ENCODE results near the gene TMEM11.

TMEM11 gene

DNA sequence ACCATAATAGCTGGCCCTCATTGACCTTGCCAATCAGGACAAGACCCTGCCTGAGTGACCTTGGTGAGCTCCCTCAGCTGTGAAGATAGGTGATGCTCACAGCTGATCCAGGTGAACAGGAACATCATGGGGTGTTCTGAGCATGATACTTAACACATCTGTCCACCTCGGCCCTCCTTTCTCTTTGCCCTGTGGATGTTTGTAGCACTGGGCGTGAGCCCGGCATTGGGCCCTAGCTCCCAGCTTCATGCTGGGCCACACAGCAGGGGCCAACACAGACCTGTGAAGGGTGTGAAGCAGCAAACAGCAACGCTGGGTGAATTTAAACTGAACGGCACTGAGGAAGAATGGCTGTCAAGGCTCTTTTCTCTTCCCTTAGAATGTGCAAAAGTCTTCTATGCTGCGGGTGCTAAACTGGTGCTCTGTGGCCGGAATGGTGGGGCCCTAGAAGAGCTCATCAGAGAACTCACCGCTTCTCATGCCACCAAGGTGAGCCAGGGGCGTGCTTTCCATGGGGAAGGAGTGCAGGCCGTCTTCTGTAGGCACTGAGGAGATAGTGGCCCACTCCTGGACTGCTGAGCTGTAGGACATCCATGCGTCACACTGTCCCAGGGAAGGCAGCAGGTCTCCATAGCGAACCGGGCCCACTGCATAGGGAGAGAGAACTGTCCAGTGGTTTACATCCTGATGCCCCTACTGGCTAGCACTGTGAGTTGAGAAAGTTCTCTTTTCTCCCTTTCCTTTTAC, 35.9 kb downstream of the TMEM11 start:
- DNase-seq: no peak

DNA sequence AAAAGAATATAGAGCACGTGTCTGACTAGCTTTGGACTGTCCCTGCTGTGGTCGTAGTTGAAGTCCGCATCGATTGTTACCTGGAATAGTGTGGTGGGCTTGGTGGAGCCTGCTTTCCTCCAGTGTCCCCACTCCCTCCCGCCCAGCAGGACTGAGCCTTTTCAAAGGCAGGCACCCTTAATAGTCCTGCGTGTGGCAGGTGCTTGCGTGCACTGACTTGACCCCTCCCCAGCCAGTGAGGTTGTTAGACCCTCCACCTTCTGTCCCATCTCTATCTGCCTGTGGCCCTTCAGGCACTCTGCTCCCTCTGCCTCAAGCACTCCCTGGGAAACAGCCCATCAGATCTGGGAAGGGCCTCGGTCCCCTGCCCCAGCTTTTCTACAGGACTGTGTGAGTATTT, 36.6 kb downstream of the TMEM11 start:
- no peak for DNase-seq

DNA sequence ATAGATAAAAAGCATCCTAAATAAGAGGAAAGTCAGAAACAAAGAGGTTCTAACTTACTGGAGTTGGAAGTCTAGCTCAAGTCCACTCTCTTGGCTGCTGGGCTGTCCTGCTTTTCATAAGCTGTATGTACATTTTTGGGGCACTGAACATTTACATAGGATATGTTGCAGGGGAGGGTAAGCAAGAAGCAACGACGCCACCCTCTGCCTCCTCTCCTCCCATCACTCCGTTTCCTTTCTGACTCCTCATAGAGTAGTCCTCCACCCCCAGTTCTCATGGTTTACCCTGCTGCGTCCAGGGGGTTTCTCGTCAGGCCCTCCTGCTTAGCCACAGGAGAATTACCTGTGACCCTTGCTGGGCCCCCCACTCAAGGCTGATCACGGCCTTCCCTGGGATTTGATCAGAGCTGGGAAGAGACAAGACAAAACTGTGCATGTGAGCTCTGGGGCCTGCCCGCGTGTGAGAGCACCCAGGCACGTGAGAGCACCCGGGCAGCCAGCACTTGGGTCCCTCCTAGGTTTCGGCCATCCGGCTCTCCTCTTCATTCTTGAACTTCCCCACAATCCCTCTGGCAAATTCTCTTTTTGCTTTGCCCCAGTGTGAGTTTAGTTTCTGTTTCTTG, 37.1 kb downstream of the TMEM11 start:
- DNase-seq: no peak

DNA sequence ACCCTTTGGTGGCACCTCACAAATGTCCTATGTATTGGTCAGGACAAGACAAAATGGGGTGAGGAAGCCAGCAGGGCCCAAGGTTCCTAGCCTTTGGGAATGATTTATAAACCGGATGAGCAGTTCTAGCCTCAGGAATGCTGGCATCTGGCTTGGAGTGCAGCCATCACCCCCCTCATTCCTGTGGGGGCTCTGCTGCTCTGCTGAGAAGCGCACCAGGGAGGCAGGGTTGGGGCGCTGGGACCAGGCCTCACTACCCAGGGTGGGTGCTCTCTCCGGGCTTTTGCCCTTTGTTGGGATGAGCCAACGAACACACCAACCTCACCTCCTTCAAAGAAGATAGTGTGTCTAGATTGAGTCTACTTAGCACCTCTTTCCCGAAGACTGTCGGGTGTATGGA, 39.2 kb downstream of the TMEM11 start:
- no peak for DNase-seq

DNA sequence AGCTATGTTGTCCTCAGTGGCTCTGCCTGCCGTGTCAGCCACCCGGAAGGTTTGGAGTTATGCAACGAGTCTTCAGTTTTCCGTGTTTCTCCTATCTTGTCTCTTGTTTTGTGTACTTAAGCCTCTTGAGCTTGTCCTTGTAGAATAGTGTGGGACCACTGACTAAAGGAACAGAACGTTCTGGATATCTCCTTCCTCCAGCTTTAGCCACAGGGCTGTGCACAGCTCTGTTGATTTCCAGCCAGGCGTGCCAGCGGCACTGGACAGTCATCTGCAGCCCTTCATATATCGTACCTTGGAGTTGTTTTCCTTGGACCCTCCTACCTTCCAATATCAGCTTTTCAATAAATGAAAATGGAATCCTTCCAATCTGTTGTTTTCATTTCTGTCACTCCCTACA, 39.8 kb downstream of the TMEM11 start:
- no peak for DNase-seq

DNA sequence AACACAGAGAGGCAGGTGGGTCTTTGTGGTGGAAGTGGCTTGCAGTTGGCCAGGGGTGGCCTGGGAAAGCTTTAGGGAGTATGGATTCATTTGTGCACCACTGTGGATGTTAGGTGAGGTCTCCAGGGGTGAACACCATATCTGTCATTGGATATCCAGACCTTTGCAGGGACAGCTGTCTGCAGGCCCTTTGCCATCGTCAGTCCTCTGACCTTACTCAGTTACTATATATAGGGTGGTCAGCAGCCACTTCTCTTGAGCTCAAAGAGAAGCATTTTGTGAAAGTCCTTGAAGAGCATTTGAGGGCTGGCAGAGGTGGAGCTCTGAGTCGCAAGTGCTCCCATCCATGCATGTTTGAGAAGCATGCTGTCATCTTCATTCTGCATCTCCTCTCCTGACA, 40.4 kb downstream of the TMEM11 start:
- DNase-seq: no peak

DNA sequence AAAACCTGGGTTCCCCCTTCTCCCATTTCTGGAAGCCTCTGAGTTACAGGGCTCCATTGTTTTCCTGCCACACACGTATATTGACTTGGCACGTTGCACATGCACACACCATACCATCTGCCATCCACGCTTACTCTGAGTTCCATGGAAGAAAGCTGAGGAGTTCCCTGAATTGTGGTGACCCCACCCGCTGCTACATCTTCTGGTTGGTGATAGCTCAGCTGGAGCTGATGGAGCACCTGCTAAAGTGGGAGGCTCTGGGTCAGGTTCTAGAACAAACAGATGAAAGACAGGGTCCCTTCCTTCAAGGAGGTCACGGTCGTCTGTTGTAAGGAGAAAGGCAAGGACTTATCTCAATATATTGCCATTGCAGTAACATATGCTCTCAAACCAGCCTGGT, 41.1 kb downstream of the TMEM11 start:
- DNase-seq: no peak

DNA sequence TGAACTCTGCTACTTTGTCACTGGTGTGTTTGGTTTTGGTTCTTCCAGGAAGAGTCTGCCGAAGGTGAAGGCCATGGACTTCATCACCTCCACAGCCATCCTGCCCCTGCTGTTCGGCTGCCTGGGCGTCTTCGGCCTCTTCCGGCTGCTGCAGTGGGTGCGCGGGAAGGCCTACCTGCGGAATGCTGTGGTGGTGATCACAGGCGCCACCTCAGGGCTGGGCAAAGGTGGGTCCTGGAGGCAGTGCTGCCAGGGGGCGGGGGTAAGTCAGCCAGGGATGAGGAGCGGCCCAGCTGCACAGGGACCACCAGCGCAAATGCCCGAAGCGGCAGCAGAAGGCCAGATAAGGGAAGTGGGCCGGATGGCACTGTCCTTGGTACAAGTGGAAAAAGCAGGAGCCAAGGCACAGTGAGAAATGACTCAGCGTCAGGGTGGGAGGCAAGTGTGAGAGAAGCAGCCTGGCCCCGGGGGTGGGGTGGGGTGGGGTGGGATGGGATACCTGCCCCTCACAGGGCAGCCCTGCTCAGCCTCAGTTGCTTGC, 41.9 kb downstream of the TMEM11 start:
- DNase-seq: no peak

DNA sequence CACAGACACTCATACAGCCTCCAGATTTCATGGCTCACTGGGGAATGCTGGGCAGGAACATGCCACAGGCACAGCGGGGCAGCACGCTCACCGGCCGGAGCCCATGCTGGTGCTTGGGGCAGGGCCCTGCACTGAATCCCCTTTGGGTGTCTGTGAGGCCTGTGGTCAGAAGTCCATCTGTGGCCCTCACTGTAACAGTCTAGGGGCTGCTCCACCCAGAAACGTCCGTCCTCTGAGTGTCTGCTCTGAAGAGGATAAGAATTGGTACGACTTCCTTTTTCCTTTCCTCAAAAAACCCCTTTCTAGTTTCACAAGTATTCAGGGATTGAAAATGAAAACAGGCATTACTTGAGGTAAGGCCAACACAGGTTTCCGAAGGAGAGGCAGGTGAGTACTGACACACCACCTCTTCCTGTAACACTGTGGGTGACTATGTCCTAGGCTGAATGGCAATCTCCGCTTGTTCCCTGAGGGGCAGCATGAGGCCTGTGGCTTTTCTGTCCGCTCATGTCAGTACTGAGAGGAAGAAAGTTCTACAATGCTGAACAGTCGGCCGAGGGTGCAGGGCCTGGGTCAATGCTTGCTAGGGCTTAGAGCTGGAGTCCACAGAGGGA, 42.5 kb downstream of the TMEM11 start:
- DNase-seq: no peak

DNA sequence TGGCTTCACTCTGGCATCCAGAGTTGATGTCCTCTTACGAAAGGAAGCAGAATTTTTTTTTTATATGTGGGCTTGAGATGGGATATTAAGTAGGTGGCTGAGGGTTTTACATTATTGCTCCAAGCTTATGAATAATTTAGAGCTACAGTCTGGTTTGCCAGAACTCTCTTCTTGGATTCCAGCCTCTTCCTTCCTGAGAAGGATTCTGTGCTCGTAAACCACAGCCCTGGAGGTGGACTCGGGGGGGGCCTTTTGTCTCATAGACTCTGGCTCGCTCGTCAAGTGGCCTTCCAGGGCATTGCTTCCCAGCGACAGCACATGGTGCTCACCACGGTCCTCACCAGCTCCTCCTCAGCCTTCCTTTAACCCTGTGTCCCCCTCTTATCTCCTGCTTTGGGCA, 43.2 kb downstream of the TMEM11 start:
- DNase-seq: no peak

DNA sequence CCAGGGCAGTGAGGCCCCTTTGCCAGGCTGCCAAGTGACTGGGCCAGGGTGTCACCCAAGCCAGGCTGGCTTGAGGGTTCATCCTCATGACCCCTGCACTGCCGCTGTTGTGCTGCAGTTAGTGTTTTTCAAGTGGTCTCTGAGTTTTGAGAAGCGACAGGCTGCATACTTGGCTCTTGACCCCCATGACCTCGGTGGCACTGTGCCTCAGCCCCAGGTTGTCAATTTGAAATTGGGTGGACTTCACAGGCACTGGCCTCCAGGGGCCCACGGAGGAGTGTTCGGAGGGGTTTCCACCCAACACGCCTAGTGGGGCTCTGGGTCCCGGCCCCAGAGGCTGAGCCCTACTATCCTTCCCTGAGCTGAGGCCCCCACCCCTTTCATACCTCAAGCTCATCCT, 44.5 kb downstream of the TMEM11 start:
- no peak for DNase-seq

DNA sequence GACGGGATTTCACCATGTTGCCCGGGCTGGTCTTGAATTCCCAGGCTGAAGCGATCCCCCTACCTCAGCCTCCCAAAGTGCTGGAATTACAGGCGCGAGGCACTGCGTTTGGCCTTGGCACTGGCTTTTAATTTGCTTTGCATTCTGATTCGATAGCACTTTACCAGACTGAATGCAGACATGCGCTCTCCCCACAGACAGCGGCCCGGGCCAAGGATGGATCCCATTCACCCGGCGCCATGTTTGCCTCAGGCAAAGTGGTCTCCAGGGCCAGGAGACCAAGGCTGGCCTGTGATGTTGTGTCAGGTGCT, 45.5 kb downstream of the TMEM11 start:
- DNase-seq: no peak

DNA sequence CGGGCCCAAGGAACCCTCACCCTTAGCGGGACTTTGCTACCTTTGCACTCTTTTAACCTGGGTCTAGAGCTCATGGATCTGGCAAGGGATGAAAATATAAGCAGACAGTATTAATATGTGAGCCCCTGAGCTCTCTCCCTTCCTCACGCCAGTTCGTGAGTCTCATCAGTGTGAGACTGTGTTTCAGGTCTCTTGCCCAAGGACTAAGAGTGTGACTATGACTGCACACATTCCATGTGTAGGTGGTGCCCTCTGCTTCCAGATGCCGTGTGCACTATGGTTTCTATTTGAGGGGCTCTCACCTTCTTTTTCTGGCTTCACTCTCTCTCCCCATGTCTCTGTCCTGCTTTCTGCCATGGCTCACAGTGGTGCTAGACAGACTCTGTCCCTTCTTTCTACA, 46.7 kb downstream of the TMEM11 start:
- no peak for DNase-seq

DNA sequence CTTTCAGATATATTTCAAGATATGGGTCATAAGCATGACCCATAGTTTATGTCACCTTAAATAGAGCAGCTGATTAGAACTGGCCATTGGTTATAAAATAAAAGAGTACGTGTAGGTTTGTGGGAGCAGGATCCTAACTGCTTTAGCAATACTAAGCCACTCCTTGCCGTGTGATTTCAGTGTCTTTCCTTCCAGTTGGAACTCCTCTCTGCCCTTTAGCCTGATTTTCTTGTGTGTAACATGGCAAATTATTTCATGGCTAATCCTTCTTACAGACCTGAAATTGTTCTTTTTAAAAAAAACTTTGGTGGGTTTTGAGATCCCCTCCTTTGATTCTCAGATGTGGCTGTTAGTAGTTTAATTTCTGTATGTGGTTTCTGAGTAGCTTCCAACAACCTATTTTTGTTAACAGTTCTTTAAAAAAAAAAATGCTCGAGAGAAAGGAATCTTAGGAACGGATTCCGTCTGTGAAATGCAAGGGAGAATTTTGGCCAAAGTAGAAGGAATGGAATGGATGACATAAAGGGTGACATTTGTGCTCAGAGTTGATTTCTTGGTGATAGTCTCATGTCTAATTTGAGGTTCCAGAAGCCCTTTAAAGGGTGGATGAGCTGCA, 47.3 kb downstream of the TMEM11 start:
- no peak for DNase-seq

DNA sequence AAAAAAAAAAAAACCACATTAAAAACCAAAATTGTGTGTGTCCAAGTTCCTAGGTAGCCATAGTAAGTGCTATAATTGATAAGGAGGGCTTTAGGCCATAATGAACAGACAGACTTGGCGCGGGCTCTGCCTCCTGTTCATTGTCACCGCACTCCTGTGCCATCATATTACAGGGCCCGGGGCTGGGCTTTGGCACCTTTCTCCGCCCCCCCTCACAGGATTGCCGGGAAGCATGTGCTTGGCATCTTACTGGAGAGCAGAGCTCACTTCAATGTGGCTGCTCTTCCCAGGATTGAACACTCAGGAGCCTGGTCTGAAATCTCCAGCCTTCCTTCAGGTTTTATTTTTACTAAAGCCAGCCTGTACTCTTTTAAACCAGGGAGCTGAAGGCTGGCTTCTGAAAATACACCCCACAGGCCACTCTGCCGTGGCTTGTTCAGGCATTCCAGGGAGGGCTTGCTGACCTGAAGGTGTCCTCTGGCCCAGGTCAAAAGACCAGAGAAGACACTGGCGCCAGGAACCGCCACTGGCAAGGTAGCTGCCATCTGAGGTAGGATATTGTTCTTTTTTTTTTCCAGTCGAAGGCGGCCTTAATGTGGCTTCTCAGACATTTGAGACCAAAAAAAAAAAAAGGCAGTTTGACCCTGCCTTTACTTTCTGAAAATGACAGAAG, 47.9 kb downstream of the TMEM11 start:
- DNase-seq: no peak

DNA sequence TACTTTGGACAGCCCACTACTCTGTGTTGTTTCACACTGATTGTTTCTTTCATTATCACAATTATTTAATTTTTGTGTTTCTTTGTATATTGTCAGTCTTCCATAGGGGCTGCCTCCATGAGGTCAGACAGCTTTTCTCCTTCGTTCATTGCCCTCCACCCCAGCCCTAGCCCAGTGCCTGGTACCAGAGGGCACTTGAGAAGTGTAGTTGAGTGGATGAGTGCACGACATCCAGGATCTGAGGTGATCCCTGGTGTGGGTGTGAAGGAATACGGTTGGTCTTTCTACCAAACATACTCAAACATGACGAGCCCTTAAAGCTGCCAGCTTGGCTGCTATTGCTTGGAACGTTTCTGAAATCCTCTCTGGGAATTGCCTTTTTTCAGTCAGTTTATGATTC, 49.3 kb downstream of the TMEM11 start:
- DNase-seq: no peak

DNA sequence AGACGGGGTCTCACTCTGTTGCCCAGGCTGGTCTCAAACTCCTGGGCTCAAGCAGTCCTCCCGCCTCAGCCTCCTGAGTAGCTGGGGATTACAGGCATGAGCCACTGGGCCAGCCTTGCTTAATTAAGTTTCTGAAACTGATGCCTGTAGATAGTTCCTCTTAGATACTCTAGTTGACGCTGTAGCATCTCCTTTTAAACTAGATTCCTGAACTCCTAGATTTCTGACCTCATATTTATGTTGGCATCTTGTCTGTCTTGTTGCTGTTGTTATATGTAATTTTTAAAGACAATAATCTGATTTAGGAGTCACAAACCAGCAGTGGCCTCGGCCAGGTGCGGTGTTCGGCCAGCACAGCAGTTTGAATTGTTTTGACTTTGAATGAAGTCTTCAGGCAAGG, 49.7 kb downstream of the TMEM11 start:
- DNase-seq: no peak

DNA sequence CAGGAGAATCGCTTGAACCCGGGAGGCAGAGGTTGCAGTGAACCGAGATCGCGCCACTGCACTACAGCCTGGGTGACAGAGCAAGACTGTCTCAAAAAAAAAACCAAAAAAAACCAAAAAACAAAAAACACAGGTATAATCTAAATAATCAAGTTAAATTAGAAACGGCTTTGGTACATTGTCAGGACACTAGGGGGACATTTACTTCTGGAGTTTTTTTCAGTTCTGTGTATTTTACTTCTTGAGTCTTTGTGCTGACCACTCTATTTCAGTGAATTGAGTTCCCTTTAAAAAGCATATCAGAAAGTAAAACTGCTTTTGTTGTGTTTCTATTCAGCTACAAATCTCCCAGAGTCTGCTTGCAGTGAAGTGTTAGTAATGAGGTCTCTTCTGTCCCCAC, 50.9 kb downstream of the TMEM11 start:
- no peak for DNase-seq

DNA sequence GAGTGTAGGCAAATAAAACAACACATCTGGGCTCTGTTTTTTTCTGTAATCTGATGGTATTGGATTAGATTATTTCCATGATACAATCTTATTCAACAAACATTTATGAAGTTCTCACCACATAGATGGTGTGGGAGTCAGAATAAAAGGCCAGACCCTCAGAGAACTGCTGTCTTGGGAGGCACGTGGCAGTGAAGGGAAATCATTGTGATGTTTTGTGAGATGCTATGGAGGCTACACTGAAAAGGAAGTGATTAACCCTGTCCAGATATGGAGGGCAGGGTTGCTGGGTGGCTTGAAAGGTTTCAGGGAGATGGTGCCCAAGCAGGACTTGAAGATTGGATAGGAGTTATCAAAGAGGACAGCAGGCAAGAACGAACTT, 51.6 kb downstream of the TMEM11 start:
- no peak for DNase-seq

DNA sequence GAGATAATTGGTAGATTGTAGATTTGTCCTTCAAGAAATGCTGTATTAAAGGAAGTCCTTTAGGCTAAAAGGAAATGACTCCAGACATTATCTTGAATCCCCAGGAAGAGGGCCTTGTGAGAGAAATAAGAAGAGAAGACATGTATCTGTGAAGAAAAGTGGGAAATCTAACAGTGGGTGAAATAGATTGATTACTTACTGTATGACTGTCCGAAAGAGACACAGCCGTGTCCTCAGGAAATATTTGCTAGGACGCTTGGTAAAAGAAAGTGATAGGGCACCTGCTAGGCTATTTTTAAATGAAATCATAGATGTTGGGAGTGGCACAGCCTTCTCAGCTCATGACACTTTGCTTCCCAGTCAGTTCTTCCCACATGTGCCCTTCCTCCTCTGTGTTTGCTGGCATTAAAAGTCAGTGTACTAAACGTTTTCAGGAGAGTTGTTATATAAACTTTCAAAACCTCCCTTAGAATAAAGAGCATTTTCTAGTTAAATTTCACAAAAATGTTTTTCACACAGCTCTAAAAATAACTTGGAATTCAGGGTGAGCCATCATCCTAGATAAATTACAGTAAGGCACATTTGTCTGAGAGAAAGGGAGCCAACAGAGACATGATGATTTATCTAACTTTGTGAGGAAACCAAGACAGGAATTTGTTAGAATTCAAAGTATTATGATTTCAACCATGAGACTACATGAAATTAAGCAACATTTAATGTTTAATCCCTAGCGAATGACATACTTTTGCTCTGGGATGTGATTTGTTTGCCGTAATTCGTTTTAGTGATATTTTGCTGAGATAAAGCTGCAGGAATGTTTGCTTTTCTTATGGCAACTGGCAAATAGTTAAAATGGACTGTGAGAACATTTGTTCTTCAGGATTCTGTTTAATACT, 52.2 kb downstream of the TMEM11 start:
- DNase-seq: no peak

DNA sequence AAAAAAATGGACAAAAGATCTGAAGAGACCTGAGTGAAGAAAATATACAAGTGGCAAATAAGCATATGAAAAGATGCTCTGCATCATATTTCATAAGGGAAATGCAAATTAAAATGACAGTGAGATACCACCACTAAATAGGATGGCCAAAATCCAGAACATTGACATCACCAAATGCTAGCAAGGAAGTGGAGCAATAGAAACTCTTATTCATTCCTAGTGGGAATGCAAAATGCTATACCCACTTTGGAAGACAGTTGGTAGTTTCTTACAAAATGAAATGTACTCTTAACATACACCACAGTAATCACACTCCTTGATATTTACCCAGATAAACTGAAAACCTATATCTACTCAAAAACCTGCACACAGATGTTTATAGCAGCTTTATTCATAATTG, 53.6 kb downstream of the TMEM11 start:
- no peak for DNase-seq

DNA sequence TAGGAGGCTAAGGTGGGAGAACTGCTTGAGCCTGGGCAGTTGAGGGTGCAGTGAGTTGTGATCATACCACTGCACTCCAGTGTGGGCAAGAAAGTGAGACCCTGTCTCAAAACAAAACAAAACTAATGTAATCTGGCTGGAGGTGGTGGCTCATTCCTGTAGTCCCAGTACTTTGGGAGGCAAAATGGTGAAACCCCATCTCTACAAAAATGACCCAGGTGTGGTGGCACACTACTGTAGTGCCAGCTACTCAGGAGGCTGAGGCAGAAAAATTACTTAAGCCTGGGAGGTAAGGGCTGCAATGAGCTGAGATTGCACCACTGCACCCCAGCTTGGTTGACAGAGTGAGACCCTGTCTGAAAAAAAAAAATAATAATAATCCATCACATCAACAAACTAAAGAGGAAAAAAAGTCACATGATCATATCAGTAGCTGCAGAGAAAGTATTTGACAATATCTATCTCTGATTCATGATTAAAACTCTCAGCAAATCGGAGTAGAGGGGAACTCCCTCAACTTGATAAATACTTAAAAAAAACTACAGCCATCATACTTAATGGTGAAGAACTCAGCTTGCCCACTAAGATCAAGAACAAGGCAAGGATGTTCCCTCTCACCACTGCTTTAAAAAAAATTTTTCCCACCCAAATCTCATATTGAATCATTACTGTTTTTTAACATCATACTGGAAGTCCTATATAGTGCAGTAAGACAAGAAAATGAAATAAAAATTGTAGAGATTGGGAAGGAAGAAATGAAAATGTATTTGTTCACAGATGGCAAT, 56.2 kb downstream of the TMEM11 start:
- no peak for DNase-seq

Data from SHP77 (cell line).